Mesenchymal stem cell (in vitro differentiated cells and primary cell): ENCODE measurements around the gene LCLAT1.

Source experiments
- DNase-seq: peaks from one replicate; pipeline ENCODE4 v3.0.0-alpha.2; 2013
- H2AFZ ChIP-seq: one replicate; pipeline ENCODE4 v1.6.1; 2013; ENCODE audit warnings: low read depth, mild to moderate bottlenecking, control low read depth, inconsistent platforms, low read length, moderate library complexity
- H2AK5ac ChIP-seq: 2 replicates; pipeline ENCODE4 v1.6.1; 2013; ENCODE audit warnings: low read length, moderate library complexity, mild to moderate bottlenecking, inconsistent platforms; ENCODE audit not compliant: severe bottlenecking
- H2BK120ac ChIP-seq: one replicate; pipeline ENCODE4 v1.6.1; 2013; ENCODE audit warnings: low read depth, mild to moderate bottlenecking, inconsistent platforms, low read length, moderate library complexity
- H2BK12ac ChIP-seq, 2 experiments: one replicate each; pipeline ENCODE4 v1.6.1; 2013; ENCODE audit warnings: inconsistent platforms in 2 of 2, low read length in 2 of 2, mild to moderate bottlenecking in 2 of 2, moderate library complexity in 2 of 2, control low read depth in 1 of 2
- H2BK15ac ChIP-seq: one replicate; pipeline ENCODE4 v1.6.1; 2013; ENCODE audit warnings: mild to moderate bottlenecking, low read depth, inconsistent platforms; ENCODE audit not compliant: poor library complexity, severe bottlenecking
- H2BK5ac ChIP-seq: 2 replicates; pipeline ENCODE4 v1.6.1; 2013; ENCODE audit warnings: low read depth, mild to moderate bottlenecking, low read length, control low read depth, inconsistent platforms; ENCODE audit not compliant: poor library complexity, severe bottlenecking
- H3K14ac ChIP-seq, 2 experiments: one replicate each; pipeline ENCODE4 v1.6.1; 2013; ENCODE audit warnings: inconsistent platforms in 2 of 2, low read length in 2 of 2, control low read depth in 1 of 2, mild to moderate bottlenecking in 1 of 2, moderate library complexity in 1 of 2
- H3K18ac ChIP-seq, 2 experiments: one replicate each; pipeline ENCODE4 v1.6.1; 2013; ENCODE audit warnings: inconsistent platforms in 2 of 2, low read length in 2 of 2, control low read depth in 1 of 2, low read depth in 1 of 2, mild to moderate bottlenecking in 1 of 2
- H3K23ac ChIP-seq, 2 experiments: one replicate each; pipeline ENCODE4 v1.6.1; 2013; ENCODE audit warnings: inconsistent platforms in 2 of 2, low read length in 2 of 2, mild to moderate bottlenecking in 2 of 2, moderate library complexity in 2 of 2, control low read depth in 1 of 2
- H3K27ac ChIP-seq: 2 replicates; pipeline ENCODE4 v1.5.1; 2013; ENCODE audit warnings: mild to moderate bottlenecking, moderate library complexity, low read length, control low read depth, inconsistent platforms; ENCODE audit not compliant: poor library complexity, severe bottlenecking
- H3K27me3 ChIP-seq, 2 experiments: 2 replicates each; pipeline versions ENCODE4 v1.6.1 to v1.7.0; 2013; ENCODE audit warnings: low read length in 2 of 2, mild to moderate bottlenecking in 2 of 2, moderate library complexity in 2 of 2, control low read depth in 1 of 2, inconsistent platforms in 1 of 2; ENCODE audit not compliant: control insufficient read depth in 1 of 2, insufficient read depth in 1 of 2
- H3K36me3 ChIP-seq, 2 experiments: 2 replicates each; pipeline versions ENCODE4 v1.6.1 to v1.7.0; 2013; ENCODE audit warnings: low read length in 2 of 2, control low read depth in 1 of 2, inconsistent platforms in 1 of 2, low read depth in 1 of 2, mild to moderate bottlenecking in 1 of 2; ENCODE audit not compliant: insufficient read depth in 2 of 2, control insufficient read depth in 1 of 2
- H3K4ac ChIP-seq, 2 experiments: one replicate each; pipeline ENCODE4 v1.6.1; 2013; ENCODE audit warnings: inconsistent platforms in 2 of 2, low read length in 2 of 2, mild to moderate bottlenecking in 2 of 2, moderate library complexity in 2 of 2, control low read depth in 1 of 2, low read depth in 1 of 2
- H3K4me1 ChIP-seq: 2 replicates; pipeline ENCODE4 v1.6.1; 2013; ENCODE audit warnings: low read depth, low read length, control low read depth; ENCODE audit not compliant: control insufficient read depth, insufficient read depth
- H3K4me2 ChIP-seq: 2 replicates; pipeline ENCODE4 v1.6.1; 2013; ENCODE audit warnings: low read length, mild to moderate bottlenecking, inconsistent platforms; ENCODE audit not compliant: poor library complexity, severe bottlenecking
- H3K4me3 ChIP-seq, 2 experiments: 2 replicates each; pipeline versions ENCODE4 v1.5.1 to v1.7.0; 2013; ENCODE audit warnings: low read length in 2 of 2, mild to moderate bottlenecking in 2 of 2, control low read depth in 1 of 2, low read depth in 1 of 2; ENCODE audit not compliant: insufficient read depth in 1 of 2
- H3K79me1 ChIP-seq: replicated peaks from 2 replicates; pipeline ENCODE4 v1.6.1; 2013; ENCODE audit warnings: mild to moderate bottlenecking, control low read depth, low read length, inconsistent platforms; ENCODE audit not compliant: poor library complexity, severe bottlenecking
- H3K9ac ChIP-seq: 2 replicates; pipeline ENCODE4 v1.7.0; 2013; ENCODE audit warnings: mild to moderate bottlenecking, low read length, moderate library complexity
- H3K9me3 ChIP-seq: 2 replicates; pipeline ENCODE4 v1.7.0; 2013; ENCODE audit warnings: mild to moderate bottlenecking, low read length; ENCODE audit not compliant: control insufficient read depth
- H4K8ac ChIP-seq: one replicate; pipeline ENCODE4 v1.6.1; 2013; ENCODE audit warnings: inconsistent platforms, mild to moderate bottlenecking, low read length, moderate library complexity
- H4K91ac ChIP-seq: one replicate; pipeline ENCODE4 v1.6.1; 2013; ENCODE audit warnings: mild to moderate bottlenecking, low read length, inconsistent platforms
- WGBS: methylation state at CpG from one replicate; pipeline ENCODE4 v1.1.7; 2013; ENCODE audit warnings: mixed read lengths; 5-methylcytosine and 5-hydroxymethylcytosine counted together

LCLAT1 gene

GRCh38 chr2:30652271-30652915 lies 205.3 kb downstream of the LCLAT1 start:
- Histone ChIP-seq H3K9ac (no peak overlapping the region), H3K4me3 (no peak overlapping the region), H3K79me1 (no peaks in the 10 kb centered on the region), H3K27me3 (no peaks in the 10 kb centered on the region), H3K14ac (no peak overlapping the region), H2BK120ac (no peak overlapping the region), H3K9me3 (no peaks in the 10 kb centered on the region), H4K91ac (peak overlapping the region; percentile 67), H3K23ac (no peak overlapping the region), H3K4me1 (peaks cover 9% of the 10 kb centered on the region), H2AK5ac (no peak overlapping the region), H4K8ac (no peak overlapping the region), H2BK12ac (peak overlapping the region in 1 of 2 experiments; percentile 60), H3K36me3 (no peaks in the 10 kb centered on the region), H3K4ac (no peak overlapping the region), H2BK5ac (no peak overlapping the region), H3K18ac (peak overlapping the region; percentile 53 to 54), H2BK15ac (no peak overlapping the region), H2AFZ (no peak overlapping the region), H3K4me2 (no peak overlapping the region), H3K27ac (no peak overlapping the region)
- DNase-seq, result peak; percentile 52
- 62% methylated on average over 8 of the region's 8 CpGs for WGBS

DNA sequence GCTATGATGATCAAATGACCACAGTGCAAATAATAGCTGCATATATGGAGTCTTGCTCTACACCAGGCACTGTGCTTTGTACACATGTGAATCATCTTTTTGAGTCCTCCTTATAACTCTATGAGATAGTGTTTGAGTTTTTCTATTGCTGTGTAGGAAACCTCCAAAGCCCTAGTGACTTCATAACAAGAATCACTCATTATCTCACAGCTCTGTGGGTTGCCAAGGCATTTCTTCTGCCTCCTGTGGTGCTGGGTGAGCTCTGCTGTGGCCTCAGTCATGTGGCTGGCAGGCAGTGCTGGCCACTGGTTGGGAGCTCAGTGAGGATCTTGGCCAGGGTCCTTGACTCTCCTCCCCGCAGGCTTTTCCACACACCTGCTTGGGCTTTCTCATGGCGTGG lies 206.8 kb downstream of the LCLAT1 start:
- Histone ChIP-seq H3K27ac (no peak overlapping the region), H3K4me3 (no peak overlapping the region), H3K4me1 (peaks cover 9% of the 10 kb centered on the region), H2AFZ (no peak overlapping the region), H4K8ac (no peak overlapping the region), H3K23ac (no peak overlapping the region), H3K4me2 (no peak overlapping the region), H3K36me3 (no peaks in the 10 kb centered on the region), H3K4ac (no peak overlapping the region), H3K18ac (no peak overlapping the region), H2BK12ac (no peak overlapping the region), H2BK5ac (no peak overlapping the region), H2AK5ac (no peak overlapping the region), H2BK120ac (no peak overlapping the region), H3K9me3 (no peaks in the 10 kb centered on the region), H3K79me1 (no peaks in the 10 kb centered on the region), H3K9ac (peak overlapping the region; percentile 46), H3K27me3 (no peaks in the 10 kb centered on the region), H2BK15ac (no peak overlapping the region), H3K14ac (no peak overlapping the region), H4K91ac (no peak overlapping the region)
- WGBS, result 100% methylated on average over 2 of the region's 2 CpGs
- peak; percentile 54 for DNase-seq

- H3K36me3 ChIP-seq, result no peaks in the 10 kb centered on the region
- H2BK5ac ChIP-seq, result no peak overlapping the region
- no peak overlapping the region for H3K23ac ChIP-seq
- peak overlapping the region; percentile 1 for H2BK15ac ChIP-seq
- H3K9me3 ChIP-seq, result no peaks in the 10 kb centered on the region
- H3K18ac ChIP-seq, result no peak overlapping the region
- no peaks in the 10 kb centered on the region for H3K27me3 ChIP-seq
- H3K4ac ChIP-seq, result no peak overlapping the region
- H3K14ac ChIP-seq, result no peak overlapping the region
- H2BK12ac ChIP-seq, result no peak overlapping the region
- H4K91ac ChIP-seq, result no peak overlapping the region
- H3K27ac ChIP-seq, result no peak overlapping the region
- H4K8ac ChIP-seq, result no peak overlapping the region
- no peak overlapping the region for H2AFZ ChIP-seq
- H2AK5ac ChIP-seq, result no peak overlapping the region
- 100% methylated on average over 3 of the region's 3 CpGs for WGBS
- no peak overlapping the region for H3K4me2 ChIP-seq
- H3K4me1 ChIP-seq, result peaks cover 9% of the 10 kb centered on the region
- no peak overlapping the region for H3K4me3 ChIP-seq
- no peak for DNase-seq
- H2BK120ac ChIP-seq, result no peak overlapping the region
- peak overlapping the region; percentile 14 for H3K9ac ChIP-seq
- H3K79me1 ChIP-seq, result no peaks in the 10 kb centered on the region
Measured at GRCh38 chr2:30654404-30654803, 207.4 kb downstream of the LCLAT1 start.

- no peak overlapping the region for H3K4me2 ChIP-seq
- no peak overlapping the region for H2BK5ac ChIP-seq
- no peaks in the 10 kb centered on the region for H3K27me3 ChIP-seq
- H3K4me1 ChIP-seq, result peaks cover 9% of the 10 kb centered on the region
- no peak overlapping the region for H2BK120ac ChIP-seq
- no peaks in the 10 kb centered on the region for H3K79me1 ChIP-seq
- 72% methylated on average over 6 of the region's 6 CpGs for WGBS
- H3K9ac ChIP-seq, result no peak overlapping the region
- H3K36me3 ChIP-seq, result no peaks in the 10 kb centered on the region
- H3K14ac ChIP-seq, result no peak overlapping the region
- no peaks in the 10 kb centered on the region for H3K9me3 ChIP-seq
- no peak overlapping the region for H2BK12ac ChIP-seq
- peak overlapping the region; percentile 28 for H4K8ac ChIP-seq
- H2AFZ ChIP-seq, result no peak overlapping the region
- H3K27ac ChIP-seq, result no peak overlapping the region
- peak overlapping the region; percentile 24 to 64 for H3K18ac ChIP-seq
- peak; percentile 26 for DNase-seq
- no peak overlapping the region for H3K23ac ChIP-seq
- H4K91ac ChIP-seq, result no peak overlapping the region
- H2AK5ac ChIP-seq, result no peak overlapping the region
- H3K4me3 ChIP-seq, result no peak overlapping the region
- H3K4ac ChIP-seq, result no peak overlapping the region
- H2BK15ac ChIP-seq, result no peak overlapping the region
Measured at GRCh38 chr2:30655211-30655610, 208.2 kb downstream of the LCLAT1 start.
